Measurements from ENCODE around the gene PLEKHA4. TPM values are rescaled to one million over a fixed set of nuclear protein-coding genes. Genes with fewer than 3 reads are reported as not detected.

Gene PLEKHA4
- total RNA-seq, 1 experiment from 2014 or later: 14.8 TPM

DNA sequence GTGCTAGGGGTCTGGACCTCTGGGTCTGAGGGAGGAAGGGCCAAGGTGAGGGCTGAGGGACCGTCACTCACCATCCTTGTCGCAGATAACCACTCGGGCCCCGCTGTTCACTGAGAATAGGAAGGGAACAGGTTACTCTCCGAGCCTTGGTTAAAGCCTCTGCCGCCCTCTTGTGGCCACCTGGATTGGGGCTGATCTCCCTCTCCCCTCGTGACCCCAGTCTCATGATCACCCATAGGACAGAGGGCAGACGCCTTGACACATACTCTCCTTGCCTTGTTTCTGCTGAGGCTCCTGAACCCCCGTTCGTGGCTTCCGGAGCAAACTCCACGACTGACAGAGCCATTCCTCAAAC is 32.7 kb downstream of the PLEKHA4 start:
- CTCF ChIA-PET: interaction anchor here (0.7 to 3.0 kb wide), 13 partner anchors 9 to 191 kb away, joined by 3 to 50 read pairs (median 8); partner anchors contain the start of gene CA11

More for the DNA sequence above, 32.7 kb downstream of the PLEKHA4 start:
- H3K9me3 Mint-ChIP-seq: no peaks in the 10 kb centered on the region
- TF ChIP-seq ZNF121 (CRISPR knock-in tag; IDR thresholded peaks at IDR 0.05) (peak; percentile 32; the same call in 1 of the 2 replicates), JUN (CRISPR knock-in tag; IDR thresholded peaks at IDR 0.05) (no peak), CREB1 (CRISPR knock-in tag; IDR thresholded peaks at IDR 0.05) (no peak), RELA (CRISPR knock-in tag; IDR thresholded peaks at IDR 0.05; ENCODE audit: borderline replicate concordance) (no peak), MXD4 (CRISPR knock-in tag; IDR thresholded peaks at IDR 0.05; ENCODE audit: borderline replicate concordance) (no peak)
- TF ChIP-seq, protein P1, sequence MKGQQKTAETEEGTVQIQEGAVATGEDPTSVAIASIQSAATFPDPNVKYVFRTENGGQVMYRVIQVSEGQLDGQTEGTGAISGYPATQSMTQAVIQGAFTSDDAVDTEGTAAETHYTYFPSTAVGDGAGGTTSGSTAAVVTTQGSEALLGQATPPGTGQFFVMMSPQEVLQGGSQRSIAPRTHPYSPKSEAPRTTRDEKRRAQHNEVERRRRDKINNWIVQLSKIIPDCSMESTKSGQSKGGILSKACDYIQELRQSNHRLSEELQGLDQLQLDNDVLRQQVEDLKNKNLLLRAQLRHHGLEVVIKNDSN (CRISPR knock-in tag; IDR thresholded peaks at IDR 0.05): peak; percentile 88
- TF ChIP-seq, protein P2, sequence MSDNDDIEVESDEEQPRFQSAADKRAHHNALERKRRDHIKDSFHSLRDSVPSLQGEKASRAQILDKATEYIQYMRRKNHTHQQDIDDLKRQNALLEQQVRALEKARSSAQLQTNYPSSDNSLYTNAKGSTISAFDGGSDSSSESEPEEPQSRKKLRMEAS (CRISPR knock-in tag; IDR thresholded peaks at IDR 0.05): no peak
- TF ChIP-seq, protein P3, sequence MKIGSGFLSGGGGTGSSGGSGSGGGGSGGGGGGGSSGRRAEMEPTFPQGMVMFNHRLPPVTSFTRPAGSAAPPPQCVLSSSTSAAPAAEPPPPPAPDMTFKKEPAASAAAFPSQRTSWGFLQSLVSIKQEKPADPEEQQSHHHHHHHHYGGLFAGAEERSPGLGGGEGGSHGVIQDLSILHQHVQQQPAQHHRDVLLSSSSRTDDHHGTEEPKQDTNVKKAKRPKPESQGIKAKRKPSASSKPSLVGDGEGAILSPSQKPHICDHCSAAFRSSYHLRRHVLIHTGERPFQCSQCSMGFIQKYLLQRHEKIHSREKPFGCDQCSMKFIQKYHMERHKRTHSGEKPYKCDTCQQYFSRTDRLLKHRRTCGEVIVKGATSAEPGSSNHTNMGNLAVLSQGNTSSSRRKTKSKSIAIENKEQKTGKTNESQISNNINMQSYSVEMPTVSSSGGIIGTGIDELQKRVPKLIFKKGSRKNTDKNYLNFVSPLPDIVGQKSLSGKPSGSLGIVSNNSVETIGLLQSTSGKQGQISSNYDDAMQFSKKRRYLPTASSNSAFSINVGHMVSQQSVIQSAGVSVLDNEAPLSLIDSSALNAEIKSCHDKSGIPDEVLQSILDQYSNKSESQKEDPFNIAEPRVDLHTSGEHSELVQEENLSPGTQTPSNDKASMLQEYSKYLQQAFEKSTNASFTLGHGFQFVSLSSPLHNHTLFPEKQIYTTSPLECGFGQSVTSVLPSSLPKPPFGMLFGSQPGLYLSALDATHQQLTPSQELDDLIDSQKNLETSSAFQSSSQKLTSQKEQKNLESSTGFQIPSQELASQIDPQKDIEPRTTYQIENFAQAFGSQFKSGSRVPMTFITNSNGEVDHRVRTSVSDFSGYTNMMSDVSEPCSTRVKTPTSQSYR (CRISPR knock-in tag; IDR thresholded peaks at IDR 0.05): 0 out of 2 replicates have a peak, but pooled peaks have one; percentile 39
- TF ChIP-seq, protein P4, sequence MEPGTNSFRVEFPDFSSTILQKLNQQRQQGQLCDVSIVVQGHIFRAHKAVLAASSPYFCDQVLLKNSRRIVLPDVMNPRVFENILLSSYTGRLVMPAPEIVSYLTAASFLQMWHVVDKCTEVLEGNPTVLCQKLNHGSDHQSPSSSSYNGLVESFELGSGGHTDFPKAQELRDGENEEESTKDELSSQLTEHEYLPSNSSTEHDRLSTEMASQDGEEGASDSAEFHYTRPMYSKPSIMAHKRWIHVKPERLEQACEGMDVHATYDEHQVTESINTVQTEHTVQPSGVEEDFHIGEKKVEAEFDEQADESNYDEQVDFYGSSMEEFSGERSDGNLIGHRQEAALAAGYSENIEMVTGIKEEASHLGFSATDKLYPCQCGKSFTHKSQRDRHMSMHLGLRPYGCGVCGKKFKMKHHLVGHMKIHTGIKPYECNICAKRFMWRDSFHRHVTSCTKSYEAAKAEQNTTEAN (CRISPR knock-in tag; IDR thresholded peaks at IDR 0.05): no peak
- TF ChIP-seq, protein P5, sequence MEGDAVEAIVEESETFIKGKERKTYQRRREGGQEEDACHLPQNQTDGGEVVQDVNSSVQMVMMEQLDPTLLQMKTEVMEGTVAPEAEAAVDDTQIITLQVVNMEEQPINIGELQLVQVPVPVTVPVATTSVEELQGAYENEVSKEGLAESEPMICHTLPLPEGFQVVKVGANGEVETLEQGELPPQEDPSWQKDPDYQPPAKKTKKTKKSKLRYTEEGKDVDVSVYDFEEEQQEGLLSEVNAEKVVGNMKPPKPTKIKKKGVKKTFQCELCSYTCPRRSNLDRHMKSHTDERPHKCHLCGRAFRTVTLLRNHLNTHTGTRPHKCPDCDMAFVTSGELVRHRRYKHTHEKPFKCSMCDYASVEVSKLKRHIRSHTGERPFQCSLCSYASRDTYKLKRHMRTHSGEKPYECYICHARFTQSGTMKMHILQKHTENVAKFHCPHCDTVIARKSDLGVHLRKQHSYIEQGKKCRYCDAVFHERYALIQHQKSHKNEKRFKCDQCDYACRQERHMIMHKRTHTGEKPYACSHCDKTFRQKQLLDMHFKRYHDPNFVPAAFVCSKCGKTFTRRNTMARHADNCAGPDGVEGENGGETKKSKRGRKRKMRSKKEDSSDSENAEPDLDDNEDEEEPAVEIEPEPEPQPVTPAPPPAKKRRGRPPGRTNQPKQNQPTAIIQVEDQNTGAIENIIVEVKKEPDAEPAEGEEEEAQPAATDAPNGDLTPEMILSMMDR (IDR thresholded peaks at IDR 0.05): peak; percentile 84
- TF ChIP-seq, protein P6, sequence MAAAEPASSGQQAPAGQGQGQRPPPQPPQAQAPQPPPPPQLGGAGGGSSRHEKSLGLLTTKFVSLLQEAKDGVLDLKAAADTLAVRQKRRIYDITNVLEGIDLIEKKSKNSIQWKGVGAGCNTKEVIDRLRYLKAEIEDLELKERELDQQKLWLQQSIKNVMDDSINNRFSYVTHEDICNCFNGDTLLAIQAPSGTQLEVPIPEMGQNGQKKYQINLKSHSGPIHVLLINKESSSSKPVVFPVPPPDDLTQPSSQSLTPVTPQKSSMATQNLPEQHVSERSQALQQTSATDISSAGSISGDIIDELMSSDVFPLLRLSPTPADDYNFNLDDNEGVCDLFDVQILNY (CRISPR knock-in tag; IDR thresholded peaks at IDR 0.05): no peak
- TF ChIP-seq, protein P7, sequence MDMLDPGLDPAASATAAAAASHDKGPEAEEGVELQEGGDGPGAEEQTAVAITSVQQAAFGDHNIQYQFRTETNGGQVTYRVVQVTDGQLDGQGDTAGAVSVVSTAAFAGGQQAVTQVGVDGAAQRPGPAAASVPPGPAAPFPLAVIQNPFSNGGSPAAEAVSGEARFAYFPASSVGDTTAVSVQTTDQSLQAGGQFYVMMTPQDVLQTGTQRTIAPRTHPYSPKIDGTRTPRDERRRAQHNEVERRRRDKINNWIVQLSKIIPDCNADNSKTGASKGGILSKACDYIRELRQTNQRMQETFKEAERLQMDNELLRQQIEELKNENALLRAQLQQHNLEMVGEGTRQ (CRISPR knock-in tag; IDR thresholded peaks at IDR 0.05): peak; percentile 86
- TF ChIP-seq, protein P8, sequence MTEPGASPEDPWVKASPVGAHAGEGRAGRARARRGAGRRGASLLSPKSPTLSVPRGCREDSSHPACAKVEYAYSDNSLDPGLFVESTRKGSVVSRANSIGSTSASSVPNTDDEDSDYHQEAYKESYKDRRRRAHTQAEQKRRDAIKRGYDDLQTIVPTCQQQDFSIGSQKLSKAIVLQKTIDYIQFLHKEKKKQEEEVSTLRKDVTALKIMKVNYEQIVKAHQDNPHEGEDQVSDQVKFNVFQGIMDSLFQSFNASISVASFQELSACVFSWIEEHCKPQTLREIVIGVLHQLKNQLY (CRISPR knock-in tag; IDR thresholded peaks at IDR 0.05): no peak
- TF ChIP-seq, protein P9, sequence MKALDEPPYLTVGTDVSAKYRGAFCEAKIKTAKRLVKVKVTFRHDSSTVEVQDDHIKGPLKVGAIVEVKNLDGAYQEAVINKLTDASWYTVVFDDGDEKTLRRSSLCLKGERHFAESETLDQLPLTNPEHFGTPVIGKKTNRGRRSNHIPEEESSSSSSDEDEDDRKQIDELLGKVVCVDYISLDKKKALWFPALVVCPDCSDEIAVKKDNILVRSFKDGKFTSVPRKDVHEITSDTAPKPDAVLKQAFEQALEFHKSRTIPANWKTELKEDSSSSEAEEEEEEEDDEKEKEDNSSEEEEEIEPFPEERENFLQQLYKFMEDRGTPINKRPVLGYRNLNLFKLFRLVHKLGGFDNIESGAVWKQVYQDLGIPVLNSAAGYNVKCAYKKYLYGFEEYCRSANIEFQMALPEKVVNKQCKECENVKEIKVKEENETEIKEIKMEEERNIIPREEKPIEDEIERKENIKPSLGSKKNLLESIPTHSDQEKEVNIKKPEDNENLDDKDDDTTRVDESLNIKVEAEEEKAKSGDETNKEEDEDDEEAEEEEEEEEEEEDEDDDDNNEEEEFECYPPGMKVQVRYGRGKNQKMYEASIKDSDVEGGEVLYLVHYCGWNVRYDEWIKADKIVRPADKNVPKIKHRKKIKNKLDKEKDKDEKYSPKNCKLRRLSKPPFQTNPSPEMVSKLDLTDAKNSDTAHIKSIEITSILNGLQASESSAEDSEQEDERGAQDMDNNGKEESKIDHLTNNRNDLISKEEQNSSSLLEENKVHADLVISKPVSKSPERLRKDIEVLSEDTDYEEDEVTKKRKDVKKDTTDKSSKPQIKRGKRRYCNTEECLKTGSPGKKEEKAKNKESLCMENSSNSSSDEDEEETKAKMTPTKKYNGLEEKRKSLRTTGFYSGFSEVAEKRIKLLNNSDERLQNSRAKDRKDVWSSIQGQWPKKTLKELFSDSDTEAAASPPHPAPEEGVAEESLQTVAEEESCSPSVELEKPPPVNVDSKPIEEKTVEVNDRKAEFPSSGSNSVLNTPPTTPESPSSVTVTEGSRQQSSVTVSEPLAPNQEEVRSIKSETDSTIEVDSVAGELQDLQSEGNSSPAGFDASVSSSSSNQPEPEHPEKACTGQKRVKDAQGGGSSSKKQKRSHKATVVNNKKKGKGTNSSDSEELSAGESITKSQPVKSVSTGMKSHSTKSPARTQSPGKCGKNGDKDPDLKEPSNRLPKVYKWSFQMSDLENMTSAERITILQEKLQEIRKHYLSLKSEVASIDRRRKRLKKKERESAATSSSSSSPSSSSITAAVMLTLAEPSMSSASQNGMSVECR (CRISPR knock-in tag; IDR thresholded peaks at IDR 0.05; ENCODE audit: borderline replicate concordance): no peak
- peaks cover 19% of the 10 kb centered on the region for H3K36me3 Mint-ChIP-seq
- peak overlapping the region; percentile 94 for H3K4me3 Mint-ChIP-seq
- no peaks in the 10 kb centered on the region for H3K27me3 Mint-ChIP-seq (ENCODE audit: low read depth)
- POLR2A ChIA-PET: interaction anchor here (0.9 kb wide), 1 partner anchor 47 kb away, joined by 4 read pairs; no protein-coding TSS in a partner anchor
- peak overlapping the region; percentile 98 for H3K27ac Mint-ChIP-seq
- DNase-seq (ENCODE audit: low spot score) (peak; percentile 98), ATAC-seq (peak; percentile 68)
- peaks cover 19% of the 10 kb centered on the region for H3K4me1 Mint-ChIP-seq

Data from WTC11 (cell line).